Lower lobe of right lung (tissue), 2 donors: ENCODE results near the gene MMP24. TPM values are rescaled to one million over a fixed set of nuclear protein-coding genes. Genes with fewer than 3 reads are reported as not detected.

Experiments
- ATAC-seq, 2 donors: fragments of 200-7000 bp; cut with Tn5 transposase; one replicate each; pipeline ENCODE4 v1.9.1; 2020 to 2022; ENCODE audit warnings: mild to moderate bottlenecking in 2 of 2, moderate library complexity in 2 of 2
- DNase-seq: peaks from one replicate; pipeline ENCODE4 v3.0.0-alpha.2; 2020
- H3K27ac ChIP-seq: fragments of 200-600 bp; one replicate; pipeline ENCODE4 v1.8.0; 2022
- H3K27me3 ChIP-seq: fragments of 200-600 bp; one replicate; pipeline ENCODE4 v1.8.0; 2022; ENCODE audit warnings: low read depth
- H3K36me3 ChIP-seq: fragments of 200-600 bp; one replicate; pipeline ENCODE4 v1.8.0; 2022; ENCODE audit warnings: mild to moderate bottlenecking
- H3K4me1 ChIP-seq: fragments of 200-600 bp; one replicate; pipeline ENCODE4 v1.8.0; 2022
- H3K4me3 ChIP-seq: fragments of 200-600 bp; one replicate; pipeline ENCODE4 v1.8.0; 2022; ENCODE audit warnings: mild to moderate bottlenecking
- H3K9me3 ChIP-seq: fragments of 200-600 bp; one replicate; pipeline ENCODE4 v1.8.0; 2022
- CTCF ChIP-seq: fragments of 200-600 bp; IDR thresholded peaks from one replicate; pipeline ENCODE4 v1.8.0; 2022; ENCODE audit warnings: antibody characterized with exemption, mild to moderate bottlenecking
- intact Hi-C: fragments of 100-400 bp; cut with DNase I; formaldehyde crosslinking; loops from one replicate; pipeline ENCODE4 v1.11.0; 2022
- total RNA-seq: library from RNA; stranded (reverse); fragmentation: NEBNext Ultra II Directional; extraction: Animal tissue kit (Norgen Biotek cat#: 25700); gene quantifications from one replicate; pipeline ENCODE4 v1.2.1, GENCODE V29; 2021
- donor health status: DM: no; HTN: yes; CAD: no; lungs with severe emphysema.

MMP24 gene
- total RNA-seq, 1 donor from 2014 or later = 5.3 TPM

- no peak overlapping the region for H3K4me3 ChIP-seq
- no peaks in the 10 kb centered on the region for H3K9me3 ChIP-seq
- ATAC-seq (peak; percentile 74 to 90), DNase-seq (no peak)
- intact Hi-C loops = no loop called here
- H3K36me3 ChIP-seq = peaks cover 11% of the 10 kb centered on the region
- TF ChIP-seq CTCF = no peak
- no peaks in the 10 kb centered on the region for H3K27me3 ChIP-seq
- peaks cover 4% of the 10 kb centered on the region for H3K4me1 ChIP-seq
- no peak overlapping the region for H3K27ac ChIP-seq
Measured at GRCh38 chr20:35318502-35319157, 92.1 kb downstream of the MMP24 start.

- TF ChIP-seq CTCF = no peak
- peaks cover 4% of the 10 kb centered on the region for H3K4me1 ChIP-seq
- intact Hi-C loops = no loop called here
- no peaks in the 10 kb centered on the region for H3K27me3 ChIP-seq
- ATAC-seq = peak in 1 of 2 donors; percentile 29
- H3K4me3 ChIP-seq = no peak overlapping the region
- no peak overlapping the region for H3K27ac ChIP-seq
- no peaks in the 10 kb centered on the region for H3K9me3 ChIP-seq
- peaks cover 6% of the 10 kb centered on the region for H3K36me3 ChIP-seq
- DNase-seq = no peak
Measured at GRCh38 chr20:35319192-35319870, 92.8 kb downstream of the MMP24 start.

GRCh38 chr20:35319871-35320197, 93.3 kb downstream of the MMP24 start:
- no peak for ATAC-seq
- H3K27me3 ChIP-seq = no peaks in the 10 kb centered on the region
- intact Hi-C loops = no loop called here
- no peak for DNase-seq
- peaks cover 4% of the 10 kb centered on the region for H3K4me1 ChIP-seq
- no peak for TF ChIP-seq CTCF
- no peaks in the 10 kb centered on the region for H3K9me3 ChIP-seq
- H3K4me3 ChIP-seq = no peak overlapping the region
- no peak overlapping the region for H3K27ac ChIP-seq
- H3K36me3 ChIP-seq = peaks cover under 1% of the 10 kb centered on the region

- Histone ChIP-seq H3K4me1 (peaks cover 4% of the 10 kb centered on the region), H3K36me3 (no peaks in the 10 kb centered on the region), H3K9me3 (no peaks in the 10 kb centered on the region), H3K4me3 (no peak overlapping the region), H3K27me3 (no peaks in the 10 kb centered on the region), H3K27ac (no peak overlapping the region)
- DNase-seq = no peak
- no peak for TF ChIP-seq CTCF
- no peak for ATAC-seq
- intact Hi-C loops = no loop called here
Measured at GRCh38 chr20:35320396-35321126, 94.1 kb downstream of the MMP24 start.

- no peak for ATAC-seq
- Histone ChIP-seq H3K36me3 (no peaks in the 10 kb centered on the region), H3K9me3 (no peaks in the 10 kb centered on the region), H3K4me3 (no peak overlapping the region), H3K27ac (no peak overlapping the region), H3K27me3 (no peaks in the 10 kb centered on the region), H3K4me1 (no peaks in the 10 kb centered on the region)
- intact Hi-C loops = no loop called here
- no peak for DNase-seq
- TF ChIP-seq CTCF = no peak
Measured at GRCh38 chr20:35325401-35325800, 98.9 kb downstream of the MMP24 start.
